ENCODE measurements around the gene CUEDC1. TPM values are rescaled to one million over a fixed set of nuclear protein-coding genes. Genes with fewer than 3 reads are reported as not detected.

Gene CUEDC1
- total and polyA plus RNA-seq, 2 of the 13 experiments (the other 11 are each of a cell fraction or from before 2014, with no cell fraction given), result 7.4 to 12.9 TPM

- TF ChIP-seq HOMEZ (CRISPR knock-in tag; IDR thresholded peaks at IDR 0.05; ENCODE audit: low read depth), result 0 out of 2 replicates have a peak, but pooled peaks have one; percentile 53
- TF ChIP-seq SOX6 (IDR thresholded peaks at IDR 0.05), result no peak
- TF ChIP-seq SOX6 (CRISPR knock-in tag; IDR thresholded peaks at IDR 0.05), result peak; percentile 4; the same call in 1 of the 2 replicates
- TF ChIP-seq SOX13 (IDR thresholded peaks at IDR 0.05), result no peak
- peak in 1 of 2 experiments; percentile 26; a peak in 1 of 4 replicates for TF ChIP-seq SOX13 (CRISPR knock-in tag; conservative IDR thresholded peaks at IDR 0.05 in 1 of 2, IDR thresholded peaks at IDR 0.05 in 1 of 2)
- TF ChIP-seq ZNF740 (CRISPR knock-in tag; IDR thresholded peaks at IDR 0.05), result peak; percentile 95
- peak; percentile 82 for TF ChIP-seq ZNF614 (CRISPR knock-in tag; IDR thresholded peaks at IDR 0.05; ENCODE audit: borderline replicate concordance)
- TF ChIP-seq ELF3 (CRISPR knock-in tag; IDR thresholded peaks at IDR 0.05), result 0 out of 2 replicates have a peak, but pooled peaks have one; percentile 23
- TF ChIP-seq ARNTL (CRISPR knock-in tag; IDR thresholded peaks at IDR 0.05), result peak; percentile 52; the same call in 1 of the 2 replicates
- peak; percentile 7 for TF ChIP-seq AGO2 (optimal IDR thresholded peaks at IDR 0.05; ENCODE audit: low read depth, low read length)
- TF ChIP-seq ZMAT3 (CRISPR knock-in tag; conservative IDR thresholded peaks at IDR 0.05), result peak; percentile 73
- 0 out of 2 replicates have a peak, but pooled peaks have one; percentile 26 for TF ChIP-seq TSC22D2 (CRISPR knock-in tag; IDR thresholded peaks at IDR 0.05; ENCODE audit: borderline replicate concordance)
- peak; percentile 14; the same call in 1 of the 2 replicates for TF ChIP-seq ZNF772 (CRISPR knock-in tag; IDR thresholded peaks at IDR 0.05)
- TF ChIP-seq ZNF136 (CRISPR knock-in tag; IDR thresholded peaks at IDR 0.05; ENCODE audit: low read depth), result peak; percentile 67; the same call in 1 of the 2 replicates
- 0 out of 2 replicates have a peak, but pooled peaks have one; percentile 21 for TF ChIP-seq RELA (CRISPR knock-in tag; IDR thresholded peaks at IDR 0.05)
- TF ChIP-seq ZNF770 (CRISPR knock-in tag; IDR thresholded peaks at IDR 0.05), result peak; percentile 83
- TF ChIP-seq ZSCAN31 (CRISPR knock-in tag; IDR thresholded peaks at IDR 0.05; ENCODE audit: low read depth), result peak; percentile 67; the same call in 1 of the 2 replicates
- peak; percentile 4; the same call in 1 of the 2 replicates for TF ChIP-seq ZNF235 (CRISPR knock-in tag; IDR thresholded peaks at IDR 0.05; ENCODE audit: borderline replicate concordance)
- TF ChIP-seq TBX2 (CRISPR knock-in tag; IDR thresholded peaks at IDR 0.05; ENCODE audit: borderline replicate concordance), result peak; percentile 47
- TF ChIP-seq CREM (IDR thresholded peaks at IDR 0.05), result 0 out of 2 replicates have a peak, but pooled peaks have one; percentile 22
- TF ChIP-seq CREM (CRISPR knock-in tag; IDR thresholded peaks at IDR 0.05), result no peak
- TF ChIP-seq STAG1 (CRISPR knock-in tag; IDR thresholded peaks at IDR 0.05), result 0 out of 2 replicates have a peak, but pooled peaks have one; percentile 3
- TF ChIP-seq HMG20B (CRISPR knock-in tag; conservative IDR thresholded peaks at IDR 0.05), result no peak
- peak; percentile 32; the same call in 1 of the 2 replicates for TF ChIP-seq MAZ (IDR thresholded peaks at IDR 0.05; ENCODE audit: borderline replicate concordance, low read depth, low read length)
- TF ChIP-seq MAZ (CRISPR knock-in tag; IDR thresholded peaks at IDR 0.05; ENCODE audit: low read depth), result peak; percentile 39; the same call in 1 of the 2 replicates
- peak; percentile 58; the same call in 1 of the 2 replicates for TF ChIP-seq ZNF777 (CRISPR knock-in tag; IDR thresholded peaks at IDR 0.05)
- peak; percentile 75 for TF ChIP-seq POLR2G (IDR thresholded peaks at IDR 0.05; ENCODE audit: low read depth, low read length)
- TF ChIP-seq FOSL2 (CRISPR knock-in tag; IDR thresholded peaks at IDR 0.05), result peak; percentile 96
Measured at GRCh38 chr17:57986841-57987580, 31.8 kb upstream of the CUEDC1 start (continued).

All from HepG2 (cell line).